ENCODE measurements around the gene TNFRSF18. TPM values are rescaled to one million over a fixed set of nuclear protein-coding genes. Genes with fewer than 3 reads are reported as not detected.
A peak's percentile ranks its signal among the peaks of the same experiment; 100 is the strongest.

Gene TNFRSF18
- polyA plus RNA-seq, 2 of the 4 experiments (the other 2 are of a cell fraction), result not detected

- H3K4me1 ChIP-seq, result peaks cover 27% of the 10 kb centered on the region; the same call in 2 of the 3 replicates
- no peak overlapping the region for H3K27ac ChIP-seq
- FAIRE-seq (no peak), DNase-seq (ENCODE audit: low read depth in 1 of 2, low spot score in 1 of 2) (no peak), ATAC-seq (no peak)
- no peak overlapping the region for H3K4me2 ChIP-seq
- no peaks in the 10 kb centered on the region for H3K9me3 ChIP-seq
- no peak overlapping the region for H3K4me3 ChIP-seq
- CTCF ChIA-PET, result interaction anchor here (1.4 to 9.4 kb wide), 3 partner anchors 49 to 121 kb away, joined by 3 to 46 read pairs (median 7); no protein-coding TSS in a partner anchor
- TF ChIP-seq POLR2A (IDR thresholded peaks at IDR 0.05; ENCODE audit: low read length) (no peak), CHD4 (IDR thresholded peaks at IDR 0.05; ENCODE audit: borderline replicate concordance) (no peak), HDAC2 (IDR thresholded peaks at IDR 0.05) (no peak), FOSL2 (IDR thresholded peaks at IDR 0.05) (no peak), FOSL2 (CRISPR knock-in tag; IDR thresholded peaks at IDR 0.05) (no peak)
- TF ChIP-seq, protein P1, sequence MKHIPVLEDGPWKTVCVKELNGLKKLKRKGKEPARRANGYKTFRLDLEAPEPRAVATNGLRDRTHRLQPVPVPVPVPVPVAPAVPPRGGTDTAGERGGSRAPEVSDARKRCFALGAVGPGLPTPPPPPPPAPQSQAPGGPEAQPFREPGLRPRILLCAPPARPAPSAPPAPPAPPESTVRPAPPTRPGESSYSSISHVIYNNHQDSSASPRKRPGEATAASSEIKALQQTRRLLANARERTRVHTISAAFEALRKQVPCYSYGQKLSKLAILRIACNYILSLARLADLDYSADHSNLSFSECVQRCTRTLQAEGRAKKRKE (CRISPR knock-in tag; IDR thresholded peaks at IDR 0.05; ENCODE audit: low read depth), result no peak
- 91% methylated on average over 6 of the region's 41 CpGs for WGBS (ENCODE audit: missing lambda C conversion rate)
- POLR2A ChIA-PET, result no interaction called here
These were observed 36.3 kb upstream of the TNFRSF18 start for GRCh38 chr1:1242461-1243265.

GRCh38 chr1:1241588-1242219, 35.3 kb upstream of the TNFRSF18 start:
- H3K4me1 ChIP-seq, result peaks cover 37% of the 10 kb centered on the region
- TF ChIP-seq CBX2 (IDR thresholded peaks at IDR 0.05; ENCODE audit: borderline replicate concordance, low read depth) (no peak), PHF8 (IDR thresholded peaks at IDR 0.05; ENCODE audit: borderline replicate concordance, low read depth) (no peak), JUNB (IDR thresholded peaks at IDR 0.05) (no peak)
- no peak for DNase-seq (ENCODE audit: low read depth in 1 of 2, low spot score in 1 of 2)
- ChIA-PET CTCF (interaction anchor here (2.2 to 9.4 kb wide), 2 partner anchors 50 to 120 kb away, joined by 7 to 46 read pairs; no protein-coding TSS in a partner anchor), POLR2A (no interaction called here)
- no peak for ATAC-seq
- FAIRE-seq, result no peak
- H3K9me3 ChIP-seq, result no peaks in the 10 kb centered on the region
- H3K4me3 ChIP-seq, result no peak overlapping the region
- no peak overlapping the region for H3K4me2 ChIP-seq
- WGBS (ENCODE audit: missing lambda C conversion rate), result 80% methylated on average over 1 of the region's 26 CpGs
- H3K27ac ChIP-seq, result no peak overlapping the region

DNA sequence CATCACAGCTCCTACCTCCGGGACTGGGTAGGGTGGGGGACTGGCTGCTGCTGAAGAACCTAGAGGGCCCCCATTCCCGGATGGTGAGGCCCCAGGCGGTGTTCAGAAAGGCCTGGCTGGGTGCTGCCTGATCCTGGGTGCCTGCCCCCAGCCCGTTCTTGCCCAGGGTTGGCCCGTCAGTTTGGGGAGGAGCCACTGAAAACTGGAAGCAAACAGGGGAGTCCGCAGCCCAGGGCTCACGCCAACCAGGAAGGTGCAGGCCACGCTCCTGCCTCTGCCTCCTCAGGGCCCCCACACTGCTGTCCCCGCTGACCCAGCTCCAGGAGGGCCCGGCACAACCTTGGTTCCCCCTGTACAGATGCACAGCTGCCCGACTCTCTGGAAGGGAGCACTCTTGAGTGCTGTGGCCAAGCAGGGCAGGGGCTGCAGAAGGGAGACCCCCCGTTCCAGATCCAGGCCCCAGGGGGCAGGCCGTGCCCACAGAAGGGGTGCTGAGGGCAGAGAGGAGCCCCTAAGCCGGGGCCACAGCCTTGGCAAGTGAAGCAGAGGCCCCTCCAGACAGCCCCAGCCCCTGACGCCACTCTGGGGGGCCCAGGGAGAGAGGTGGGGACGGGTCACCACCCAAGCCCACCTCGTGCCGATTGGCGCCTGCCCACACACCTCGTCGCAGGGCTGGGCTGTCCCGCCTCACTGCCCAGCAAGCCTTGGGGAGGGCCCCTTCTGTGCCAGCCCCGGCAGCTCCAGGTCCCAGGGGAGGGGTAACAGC, 34.6 kb upstream of the TNFRSF18 start:
- no peak for TF ChIP-seq BHLHE40 (IDR thresholded peaks at IDR 0.05; ENCODE audit: low read depth, low read length)
- TF ChIP-seq PHF8 (IDR thresholded peaks at IDR 0.05; ENCODE audit: borderline replicate concordance, low read depth), result no peak
- no peak for TF ChIP-seq CHD4 (IDR thresholded peaks at IDR 0.05; ENCODE audit: borderline replicate concordance)
- TF ChIP-seq TFCP2L1 (CRISPR knock-in tag; IDR thresholded peaks at IDR 0.05), result no peak
- TF ChIP-seq EP300 (IDR thresholded peaks at IDR 0.05), result no peak
- no peak for TF ChIP-seq ELK1 (IDR thresholded peaks at IDR 0.05; ENCODE audit: low read depth, low read length)
- TF ChIP-seq HOXA7 (CRISPR knock-in tag; IDR thresholded peaks at IDR 0.05), result no peak
- TF ChIP-seq, protein P2, sequence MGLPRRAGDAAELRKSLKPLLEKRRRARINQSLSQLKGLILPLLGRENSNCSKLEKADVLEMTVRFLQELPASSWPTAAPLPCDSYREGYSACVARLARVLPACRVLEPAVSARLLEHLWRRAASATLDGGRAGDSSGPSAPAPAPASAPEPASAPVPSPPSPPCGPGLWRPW (IDR thresholded peaks at IDR 0.05), result no peak
- CTCF ChIA-PET, result interaction anchor here (9.4 kb wide), 1 partner anchor 119 kb away, joined by 46 read pairs; no protein-coding TSS in a partner anchor
- Histone ChIP-seq H3K4me1 (peaks cover 37% of the 10 kb centered on the region), H3K9me3 (no peaks in the 10 kb centered on the region), H3K27ac (no peak overlapping the region), H3K4me2 (no peak overlapping the region), H3K4me3 (no peak overlapping the region)
- FAIRE-seq (no peak), DNase-seq (ENCODE audit: low read depth in 1 of 2, low spot score in 1 of 2) (no peak), ATAC-seq (peak in 1 of 2 experiments; percentile 11; a peak in 3 of 6 replicates)
- WGBS (ENCODE audit: missing lambda C conversion rate), result 59% methylated on average over 9 of the region's 23 CpGs
- POLR2A ChIA-PET, result no interaction called here
